CD14-positive monocyte (primary cell): Measurements from ENCODE around the gene C17orf114.

ENCODE experiments used
- DNase-seq, 3 donors: peaks; one replicate each; pipeline ENCODE4 v3.0.0-alpha.2; 2011 to 2022
- H2AFZ ChIP-seq: 2 replicates; pipeline ENCODE4 v1.6.0; 2012; ENCODE audit warnings: mild to moderate bottlenecking, low read depth, low read length, inconsistent platforms; ENCODE audit not compliant: insufficient read depth, poor library complexity, severe bottlenecking
- H3K27ac ChIP-seq, 2 donors: 1 replicate in 1 of 2; 2 replicates in 1 of 2; pipeline ENCODE4 v1.5.1; 2012 to 2013; ENCODE audit warnings: low read length in 2 of 2, control low read depth in 1 of 2, inconsistent platforms in 1 of 2, low read depth in 1 of 2, mild to moderate bottlenecking in 1 of 2
- H3K27me3 ChIP-seq, 2 donors: one replicate each; pipeline versions ENCODE4 v1.6.0 to v1.6.1; 2011 to 2013; ENCODE audit warnings: low read length in 2 of 2; ENCODE audit not compliant: control insufficient read depth in 2 of 2, insufficient read depth in 2 of 2
- H3K36me3 ChIP-seq, 2 donors: replicated peaks in 1 of 2; 1 replicate in 1 of 2; 2 replicates in 1 of 2; pipeline versions ENCODE4 v1.5.1 to v1.6.1; 2012 to 2013; ENCODE audit warnings: low read length in 2 of 2, control low read depth in 1 of 2, inconsistent platforms in 1 of 2, mild to moderate bottlenecking in 1 of 2; ENCODE audit not compliant: insufficient read depth in 2 of 2, control insufficient read depth in 1 of 2
- H3K4me1 ChIP-seq, 2 donors: 1 replicate in 1 of 2; 2 replicates in 1 of 2; pipeline versions ENCODE4 v1.5.1 to v1.6.1; 2012 to 2013; ENCODE audit warnings: low read length in 2 of 2, control low read depth in 1 of 2, inconsistent platforms in 1 of 2, mild to moderate bottlenecking in 1 of 2, moderate library complexity in 1 of 2; ENCODE audit not compliant: insufficient read depth in 2 of 2, control insufficient read depth in 1 of 2
- H3K4me2 ChIP-seq: replicated peaks from 2 replicates; pipeline ENCODE3; 2012; ENCODE audit warnings: low read length, moderate library complexity, mild to moderate bottlenecking; ENCODE audit not compliant: poor library complexity, severe bottlenecking; ENCODE audit errors: extremely low read depth
- H3K4me3 ChIP-seq, 3 experiments: fragments of 200-600 bp in 1 of 3; sonication (generic) in 1 of 3; replicated peaks in 1 of 3; 1 replicate in 2 of 3; 2 replicates in 1 of 3; pipeline ENCODE4 v1.5.1; 2011 to 2013; ENCODE audit warnings: low read length in 3 of 3, mild to moderate bottlenecking in 3 of 3, control low read depth in 2 of 3, low read depth in 2 of 3, inconsistent platforms in 1 of 3, moderate library complexity in 1 of 3
- H3K79me2 ChIP-seq: 2 replicates; pipeline ENCODE4 v1.6.0; 2012; ENCODE audit warnings: mild to moderate bottlenecking, control low read depth, inconsistent platforms, low read length, moderate library complexity; ENCODE audit not compliant: insufficient read depth
- H3K9ac ChIP-seq: 2 replicates; pipeline ENCODE4 v1.6.0; 2017; ENCODE audit warnings: low read length, mild to moderate bottlenecking; ENCODE audit not compliant: insufficient read depth, poor library complexity, severe bottlenecking
- H3K9me3 ChIP-seq, 2 donors: replicated peaks in 1 of 2; 1 replicate in 1 of 2; 2 replicates in 1 of 2; pipeline versions ENCODE4 v1.5.1 to v1.6.1; 2012 to 2013; ENCODE audit warnings: low read length in 2 of 2, control low read depth in 1 of 2; ENCODE audit not compliant: control insufficient read depth in 1 of 2, insufficient read depth in 1 of 2
- H4K20me1 ChIP-seq: 2 replicates; pipeline ENCODE4 v1.6.0; 2012; ENCODE audit warnings: mild to moderate bottlenecking, low read length, control low read depth, moderate library complexity; ENCODE audit not compliant: insufficient read depth
- H3K27ac Mint-ChIP-seq, 7 donors: one replicate each; pipeline ENCODE4 v1.8.0; 2020; ENCODE audit warnings: mild to moderate bottlenecking in 7 of 7, mixed read lengths in 7 of 7, moderate library complexity in 6 of 7, inconsistent platforms in 2 of 7
- H3K27me3 Mint-ChIP-seq, 3 donors: one replicate each; pipeline ENCODE4 v1.8.0; 2021 to 2022; ENCODE audit warnings: low read depth in 3 of 3, mild to moderate bottlenecking in 3 of 3, mixed read lengths in 3 of 3, moderate library complexity in 3 of 3, inconsistent platforms in 1 of 3
- H3K36me3 Mint-ChIP-seq, 2 donors: one replicate each; pipeline ENCODE4 v1.8.0; 2020; ENCODE audit warnings: mixed read lengths in 2 of 2, inconsistent platforms in 1 of 2, mild to moderate bottlenecking in 1 of 2
- H3K4me1 Mint-ChIP-seq: one replicate; pipeline ENCODE4 v1.8.0; 2020; ENCODE audit warnings: mild to moderate bottlenecking, mixed read lengths
- H3K4me3 Mint-ChIP-seq, 2 donors: one replicate each; pipeline ENCODE4 v1.8.0; 2020; ENCODE audit warnings: mild to moderate bottlenecking in 2 of 2, mixed read lengths in 2 of 2, moderate library complexity in 1 of 2
- H3K9me3 Mint-ChIP-seq, 7 donors: one replicate each; pipeline ENCODE4 v1.8.0; 2020 to 2022; ENCODE audit warnings: mixed read lengths in 7 of 7, mild to moderate bottlenecking in 6 of 7, moderate library complexity in 6 of 7, inconsistent platforms in 2 of 7
- CTCF ChIP-seq: fragments of 200-600 bp; IDR thresholded peaks from one replicate; pipeline ENCODE4 v1.8.0; 2022; ENCODE audit warnings: antibody characterized with exemption, mild to moderate bottlenecking
- WGBS: methylation state at CpG from one replicate; pipeline ENCODE4 v1.1.5; 2013; ENCODE audit warnings: missing lambda C conversion rate; ENCODE audit not compliant: insufficient coverage; 5-methylcytosine and 5-hydroxymethylcytosine counted together
- intact Hi-C, 2 donors: fragments of 100-400 bp; cut with micrococcal nuclease; formaldehyde crosslinking; loops; one replicate each; pipeline versions ENCODE4 v1.15.0 to v1.15.1; 2023

C17orf114 gene

GRCh38 chr17:4795168-4795567, 7.0 kb downstream of the C17orf114 start:
- Histone ChIP-seq H3K79me2 (peaks cover 15% of the 10 kb centered on the region), H3K4me3 (no peak overlapping the region), H4K20me1 (no peaks in the 10 kb centered on the region), H3K9me3 (no peaks in the 10 kb centered on the region), H3K4me2 (peak overlapping the region; percentile 92), H3K4me1 (peaks cover 21 to 27% of the 10 kb centered on the region in 2 donors), H2AFZ (peak overlapping the region; percentile 55), H3K9ac (no peak overlapping the region), H3K36me3 (peaks cover 16 to 20% of the 10 kb centered on the region in 2 donors), H3K27ac (no peak overlapping the region), H3K27me3 (peaks cover 0 to 9% of the 10 kb centered on the region in 2 donors)
- no peak for DNase-seq
- Mint-ChIP-seq H3K4me3 (no peak overlapping the region), H3K27ac (peak overlapping the region in 5 of 7 donors; percentile 69 to 97 (median 89)), H3K9me3 (peaks cover 0 to 3% (median 0%) of the 10 kb centered on the region in 7 donors), H3K36me3 (peaks cover 15 to 22% of the 10 kb centered on the region in 2 donors), H3K4me1 (peaks cover 23% of the 10 kb centered on the region), H3K27me3 (peaks cover 10 to 23% (median 22%) of the 10 kb centered on the region in 3 donors)
- WGBS = no CpG with 5 or more reads among the region's 1 CpG
- intact Hi-C loops = loop anchor here (5.0 to 10.0 kb wide), 4 partner anchors 42 to 83 kb away; partner anchors contain the start of genes ARRB2 (in 1 of the 2) and MED11 (in 1 of the 2)
- no peak for TF ChIP-seq CTCF

GRCh38 chr17:4790705-4791088, 11.4 kb downstream of the C17orf114 start:
- TF ChIP-seq CTCF = no peak
- Histone ChIP-seq H3K4me2 (peak overlapping the region; percentile 79), H3K27ac (peak overlapping the region; percentile 67 to 91), H2AFZ (peak overlapping the region; percentile 67), H3K4me1 (peaks cover 37 to 47% of the 10 kb centered on the region in 2 donors), H4K20me1 (peaks cover 3% of the 10 kb centered on the region), H3K9ac (peak overlapping the region; percentile 88), H3K9me3 (peaks cover 0 to 7% of the 10 kb centered on the region in 2 donors), H3K79me2 (no peaks in the 10 kb centered on the region), H3K4me3 (peak overlapping the region in 2 of 3 experiments; percentile 39 to 76), H3K27me3 (peaks cover 20 to 46% of the 10 kb centered on the region in 2 donors), H3K36me3 (no peaks in the 10 kb centered on the region)
- H3K9me3 Mint-ChIP-seq = peaks cover 0 to 19% (median 6%) of the 10 kb centered on the region in 7 donors
- H3K4me3 Mint-ChIP-seq = peak overlapping the region; percentile 80 to 91
- no peak for DNase-seq
- H3K27ac Mint-ChIP-seq = peak overlapping the region; percentile 89 to 98 (median 96)
- intact Hi-C loops = loop anchor here (2.0 to 10.0 kb wide), 3 partner anchors 52 to 78 kb away; partner anchors contain the start of genes ARRB2 (in 1 of the 2), CXCL16 (in 1 of the 2) and ZMYND15 (in 1 of the 2)
- H3K4me1 Mint-ChIP-seq = peaks cover 40% of the 10 kb centered on the region
- 88% methylated on average over 3 of the region's 7 CpGs for WGBS
- peaks cover 10 to 16% of the 10 kb centered on the region in 2 donors for H3K36me3 Mint-ChIP-seq
- H3K27me3 Mint-ChIP-seq = peaks cover 45 to 64% (median 59%) of the 10 kb centered on the region in 3 donors
